Heart right ventricle (tissue), 16 donors: ENCODE results near the gene COL25A1. TPM values are rescaled to one million over a fixed set of nuclear protein-coding genes. Genes with fewer than 3 reads are reported as not detected.

Experiments used
- ATAC-seq, 8 donors: fragments of 200-7000 bp; cut with Tn5 transposase; one replicate each; pipeline ENCODE4 v1.9.1; 2020; ENCODE audit warnings: mild to moderate bottlenecking in 8 of 8, moderate library complexity in 8 of 8, moderate number of reproducible peaks in 1 of 8
- DNase-seq, 2 donors: peaks; one replicate each; pipeline ENCODE4 v3.0.0-alpha.2; 2020
- H3K27ac ChIP-seq, 10 donors: fragments of 200-600 bp; sonication (generic) in 2 of 10; one replicate each; pipeline versions ENCODE4 v1.5.0 to v1.8.0; 2020 to 2022; ENCODE audit warnings: mild to moderate bottlenecking in 3 of 10
- H3K27me3 ChIP-seq, 7 donors: fragments of 200-600 bp; one replicate each; pipeline ENCODE4 v1.8.0; 2021 to 2022; ENCODE audit warnings: mild to moderate bottlenecking in 2 of 7
- H3K36me3 ChIP-seq, 9 donors: fragments of 200-600 bp; sonication (generic) in 1 of 9; one replicate each; pipeline versions ENCODE4 v1.5.0 to v1.8.0; 2020 to 2022; ENCODE audit warnings: mild to moderate bottlenecking in 2 of 9
- H3K4me1 ChIP-seq, 9 donors: fragments of 200-600 bp; sonication (generic) in 1 of 9; one replicate each; pipeline versions ENCODE4 v1.5.0 to v1.8.0; 2020 to 2022; ENCODE audit warnings: mild to moderate bottlenecking in 4 of 9
- H3K4me3 ChIP-seq, 10 donors: fragments of 200-600 bp; sonication (generic) in 2 of 10; one replicate each; pipeline versions ENCODE4 v1.5.0 to v1.8.0; 2020 to 2022; ENCODE audit warnings: mild to moderate bottlenecking in 7 of 10, moderate library complexity in 2 of 10
- H3K9me3 ChIP-seq, 11 donors: fragments of 200-600 bp in 10 of 11; sonication (generic) in 2 of 11; one replicate each; pipeline versions ENCODE4 v1.5.0 to v1.8.0; 2013 to 2022; ENCODE audit warnings: mild to moderate bottlenecking in 2 of 11, control low read depth in 1 of 11, moderate library complexity in 1 of 11
- CTCF ChIP-seq, 9 donors: fragments of 200-600 bp; sonication (generic) in 2 of 9; IDR thresholded peaks; one replicate each; pipeline versions ENCODE4 v1.5.0 to v1.8.0; 2021 to 2022; ENCODE audit warnings: antibody characterized with exemption in 9 of 9, mild to moderate bottlenecking in 5 of 9, moderate library complexity in 1 of 9
- WGBS, 2 donors: extraction: QIAGEN DNeasy Blood & Tissue Kit; methylation state at CpG; one replicate each; pipeline ENCODE4 v1.1.7; 2013; ENCODE audit warnings: inconsistent platforms in 1 of 2; 5-methylcytosine and 5-hydroxymethylcytosine counted together
- intact Hi-C, 10 donors: fragments of 100-400 bp; cut with DNase I; formaldehyde crosslinking; loops; one replicate each; pipeline versions ENCODE4 v1.11.1 to v1.14.2; 2022
- polyA plus RNA-seq, 2 donors: library from polyadenylated mRNA; stranded (reverse); fragments of 200-250 nt; gene quantifications; one replicate each; pipeline ENCODE4 v1.2.3, GENCODE V29; 2013
- total RNA-seq, 10 donors: library from RNA; stranded (reverse); fragmentation: NEBNext Ultra II Directional in 3 of 10; extraction: Animal tissue kit (Norgen Biotek cat#: 25700) in 3 of 10; gene quantifications; one replicate each; pipeline versions ENCODE4 v1.2.1 to v1.2.4, GENCODE V29; 2021 to 2023
- donor health status: Arrhythmogenic right ventricular cardiomyopathy.
- donor health status: ischemic (EF 13 %, LVEDD 7.1; RV severe dilation, severe dysfunction).
- donor health status: healthy with polysubstance abuse.
- donor health status: DM: no; HTN: yes; CAD: no.
- donor health status: DM: no; HTN: no; CAD: no.
- donor health status: ischemic (EF 25% LVEDD 6.9; RV normal size, moderate dysfunction).
- donor health status: ischemic (EF 25% LVEDD 5.7; RV mildly dilated, moderate dysfunction).
- donor health status: healthy.
- donor health status: DM: yes; HTN: yes; CAD: no.
- donor health status: Ischemic cardiomyopathy.
- donor health status: ischemic (EF 35%, LVEDD 5.7; RV mildly dilated, moderate dysfunction).
- donor health status: nonischemic (EF 11% LVEDD 7.7; RV severe dilation, severe dysfunction).
- donor health status: DM: yes; HTN: yes; CAD: no.
- donor health status: PGD.
- donor health status: ischemic (EF 29% LVEDD 5.4; RV normal size, mild dysfunction).
- donor health status: nonischemic (EF 23%, LVEDD 6.1; RV moderate dilation, normal function).

Gene COL25A1
- total and polyA plus RNA-seq, 12 donors, result 0.07 to 1.2 (median 0.41) TPM

- intact Hi-C loops, result no loop called here
- Histone ChIP-seq H3K9me3 (peaks cover 0 to 40% (median 7%) of the 10 kb centered on the region in 11 donors), H3K27ac (no peak overlapping the region), H3K4me3 (no peak overlapping the region), H3K36me3 (no peaks in the 10 kb centered on the region), H3K4me1 (no peaks in the 10 kb centered on the region), H3K27me3 (no peaks in the 10 kb centered on the region)
- WGBS, 2 donors, result 80 to 83% methylated on average over 11 of the region's 11 CpGs
- ATAC-seq (peak in 1 of 8 donors; percentile 88), DNase-seq (no peak)
- TF ChIP-seq CTCF (IDR thresholded peaks at IDR 0.05), result no peak
These were observed 11.0 kb upstream of the COL25A1 start for GRCh38 chr4:109313168-109314133.

GRCh38 chr4:109303140-109303496 is 660 bp upstream of the COL25A1 start:
- peaks cover 0 to 58% (median 26%) of the 10 kb centered on the region in 7 donors for H3K27me3 ChIP-seq
- 1% methylated on average over 10 of the region's 10 CpGs for WGBS, 2 donors
- DNase-seq (peak in 1 of 2 donors; percentile 22), ATAC-seq (peak in 7 of 8 donors; percentile 26 to 88 (median 73))
- H3K9me3 ChIP-seq, result no peaks in the 10 kb centered on the region
- H3K36me3 ChIP-seq, result no peaks in the 10 kb centered on the region
- peak overlapping the region; percentile 39 to 78 (median 63) for H3K4me3 ChIP-seq
- peak overlapping the region in 4 of 10 donors; percentile 21 to 59 (median 28) for H3K27ac ChIP-seq
- no peak for TF ChIP-seq CTCF (IDR thresholded peaks at IDR 0.05)
- peaks cover 0 to 20% (median 11%) of the 10 kb centered on the region in 9 donors for H3K4me1 ChIP-seq
- intact Hi-C loops, result loop anchor here in 4 of 10 donors (5.0 to 10.0 kb wide), 2 partner anchors 121 to 468 kb away; no protein-coding TSS in a partner anchor

GRCh38 chr4:109301651-109302360 is 652 bp downstream of the COL25A1 start:
- peaks cover 0 to 68% (median 26%) of the 10 kb centered on the region in 7 donors for H3K27me3 ChIP-seq
- peak in 4 of 8 donors; percentile 18 to 38 (median 26) for ATAC-seq
- WGBS, 2 donors, result 10 to 13% methylated on average over 40 of the region's 40 CpGs
- no peaks in the 10 kb centered on the region for H3K9me3 ChIP-seq
- peak overlapping the region; percentile 39 to 78 (median 63) for H3K4me3 ChIP-seq
- H3K36me3 ChIP-seq, result no peaks in the 10 kb centered on the region
- intact Hi-C loops, result loop anchor here in 4 of 10 donors (5.0 to 10.0 kb wide), 2 partner anchors 120 to 467 kb away; no protein-coding TSS in a partner anchor
- H3K4me1 ChIP-seq, result peaks cover 0 to 20% (median 11%) of the 10 kb centered on the region in 9 donors
- peak in 1 of 2 donors; percentile 9 for DNase-seq
- no peak overlapping the region for H3K27ac ChIP-seq
- TF ChIP-seq CTCF (IDR thresholded peaks at IDR 0.05), result no peak
